HL-60/S4 treated with retinoic acid at 250 ng/mL for 4 days and 3 days (cell line): Measurements from ENCODE around the gene GCA.

Experiments
- in situ Hi-C: fragments of 300-500 bp; cut with MboI; formaldehyde crosslinking; loops from 2 replicates; pipeline ENCODE4 v1.7.0; 2022; ENCODE audit warnings: low sequenced_read_pairs

The GCA gene

GRCh38 chr2:162403884-162404283 lies 60.0 kb downstream of the GCA start:
- in situ Hi-C loops: no loop called here
